K562 (cell line): ENCODE measurements around the gene RNF44. TPM values are rescaled to one million over a fixed set of nuclear protein-coding genes. Genes with fewer than 3 reads are reported as not detected.

Experiments
- EHMT2 ChIP-seq: fragments of 450-650 bp; IDR thresholded peaks from 2 replicates; pipeline ENCODE4 v1.6.1; 2018; ENCODE audit warnings: antibody characterized with exemption
- HINFP ChIP-seq: fragments of 450-650 bp; conservative IDR thresholded peaks from 2 replicates; pipeline ENCODE4 v1.6.1; 2016; ENCODE audit warnings: missing genetic modification characterization, low read depth, mild to moderate bottlenecking, control low read depth, missing compliant biosample characterization
- ZBTB11 ChIP-seq, 3 experiments: fragments of 200-800 bp in 1 of 3; fragments of 250-450 bp in 1 of 3; fragments of 450-650 bp in 1 of 3; sonication (Bioruptor Pico) in 1 of 3; sonication (Bioruptor generic) in 1 of 3; formaldehyde crosslinking in 1 of 3; IDR thresholded peaks; 2 replicates each; pipeline versions ENCODE4 v1.6.1 to v1.8.0; 2016 to 2022; ENCODE audit warnings: mild to moderate bottlenecking in 2 of 3, missing genetic modification characterization in 2 of 3, missing compliant biosample characterization in 1 of 3, moderate library complexity in 1 of 3
- ZNF436 ChIP-seq: fragments of 250-450, 450-650 bp; sonication (Bioruptor Pico); formaldehyde crosslinking; IDR thresholded peaks from 2 replicates; pipeline ENCODE4 v1.7.0; 2020; ENCODE audit warnings: mild to moderate bottlenecking
- polyA plus RNA-seq, 8 experiments: library from polyadenylated mRNA; depleted of rRNA in 4 of 8; stranded (reverse) in 5 of 8; unstranded in 3 of 8; fragments of >200 nt; fragmentation: Nextera tagmentation in 2 of 8; fragmentation: Illumina TruSeq in 1 of 8; extraction: Ambion mirVana in 2 of 8; extraction: Trizol in 1 of 8; gene quantifications; 2 replicates each; pipeline versions ENCODE4 v1.2.1 to v1.2.3, GENCODE V29; 2011 to 2014; ENCODE audit warnings: inconsistent platforms in 1 of 8, missing spikeins in 1 of 8
- total RNA-seq, 7 experiments: library from RNA; depleted of rRNA in 6 of 7; stranded (reverse); fragments of >200 nt in 6 of 7; fragmentation: Illumina TruSeq in 2 of 7; extraction: Trizol in 2 of 7; gene quantifications; 2 replicates each; pipeline versions ENCODE4 v1.2.1 to v1.2.3, GENCODE V29; 2011 to 2021; ENCODE audit warnings: low replicate concordance in 1 of 7

The RNF44 gene
- total and polyA plus RNA-seq, 9 of the 15 experiments (the other 6 are each of a cell fraction or from before 2014, with no cell fraction given) = 1.6 to 82.6 (median 7.4) TPM

- TF ChIP-seq HINFP (no peak), ZNF436 (CRISPR knock-in tag) (no peak), EHMT2 (no peak), ZBTB11 (CRISPR knock-in tag; IDR thresholded peaks at IDR 0.05) (no peak)
Measured at GRCh38 chr5:176529116-176529740, 8.0 kb downstream of the RNF44 start (continued).
